Bronchial smooth muscle cell (primary cell): Measurements from ENCODE around the gene PARN. TPM values are rescaled to one million over a fixed set of nuclear protein-coding genes. Genes with fewer than 3 reads are reported as not detected.

Experiments
- total RNA-seq: library from RNA; depleted of rRNA; stranded (reverse); fragments of >200 nt; gene quantifications from 2 replicates; pipeline ENCODE4 v1.2.1, GENCODE V29; 2014

Gene PARN
- total RNA-seq = 18.8 and 24.9 TPM in 2 replicates

DNA sequence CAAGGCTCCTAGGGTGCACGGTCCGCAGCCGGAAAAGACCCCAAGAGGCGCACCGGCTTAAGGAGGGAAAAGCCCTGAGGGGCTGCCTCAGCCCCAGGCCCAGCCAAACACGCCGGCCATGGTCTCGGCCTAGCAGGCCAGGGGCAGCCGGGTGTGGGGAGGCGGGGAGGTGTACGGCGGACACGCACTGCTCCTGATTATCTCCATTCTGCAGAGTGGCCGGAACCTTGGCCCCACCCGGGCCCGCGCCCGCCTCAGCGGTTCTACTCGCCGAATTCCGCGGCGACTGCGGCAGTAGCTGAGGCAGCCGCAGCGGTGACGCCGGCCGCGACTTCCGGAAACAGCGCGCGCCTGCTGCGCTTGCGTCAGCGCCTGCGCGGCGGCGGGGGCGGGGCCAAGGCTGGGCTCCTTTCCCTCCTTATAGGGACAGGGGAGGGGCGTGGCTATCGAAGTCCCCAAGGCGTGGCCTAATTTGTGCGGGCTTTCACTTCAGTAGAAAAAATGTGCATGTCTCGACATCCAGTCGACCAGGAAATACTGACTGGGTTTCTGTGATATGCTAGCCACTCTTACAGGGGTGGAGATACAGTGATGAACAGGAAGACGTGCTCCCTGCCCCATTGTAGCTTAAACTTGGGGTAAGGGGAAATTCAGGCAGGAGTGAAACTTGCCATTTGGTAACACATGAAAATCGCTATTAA, at the start of gene PARN:
TSS of gene PARN (minus strand) at position 342 of the 701 bp plus-strand sequence. CDS start at position 207, 135 bp downstream.

DNA sequence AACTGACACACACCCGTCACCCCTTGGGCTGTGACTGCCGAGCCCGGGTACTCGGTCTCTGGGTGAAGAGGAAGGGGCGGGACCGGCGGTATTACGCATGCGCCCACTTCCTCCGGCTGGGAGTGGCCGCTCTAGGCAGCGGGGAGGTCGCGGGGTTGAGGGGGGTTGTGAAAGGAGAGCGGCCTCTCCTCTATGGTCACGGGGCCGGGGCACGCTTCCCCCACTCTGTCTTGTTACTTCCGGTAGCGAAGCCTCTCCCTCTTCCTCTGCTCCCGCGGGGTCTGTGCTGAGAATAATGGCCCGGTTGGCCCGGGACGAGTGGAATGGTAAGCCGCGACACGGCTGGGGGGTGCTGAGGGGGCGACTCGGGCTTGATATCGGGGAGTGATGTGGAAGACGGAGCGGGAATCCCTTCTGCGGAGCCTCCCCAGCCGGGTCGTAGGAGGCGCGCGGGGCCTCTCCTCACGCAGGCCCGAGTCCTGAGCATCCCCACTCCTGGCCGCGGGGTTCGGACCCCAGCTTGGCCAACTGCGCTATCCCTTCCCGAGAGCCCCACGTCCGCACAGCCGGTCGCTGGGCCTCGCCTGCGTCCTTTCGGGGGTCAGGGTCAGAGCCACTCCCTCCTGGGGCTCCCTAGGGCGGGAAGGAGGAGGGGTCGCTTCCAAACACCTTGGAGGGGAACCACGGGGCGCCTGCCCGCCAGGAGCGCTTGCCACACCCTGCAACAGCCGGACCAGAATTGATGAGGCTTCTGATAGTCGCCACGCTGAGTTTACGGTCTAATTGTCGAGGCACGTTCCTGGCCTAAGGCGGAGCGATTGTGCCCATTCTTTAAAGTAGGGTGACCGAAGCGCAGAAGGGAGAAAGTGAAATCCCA, 2.9 kb upstream of the PARN start, which contains the start of gene BFAR:
TSS of gene BFAR (plus strand) at position 259 of the 877 bp plus-strand sequence. CDS start 11,396 bp downstream, outside the sequence.

Other genes starting within 250 kb of the PARN start
- gene BFAR, start 2.7 kb upstream of the PARN start, total RNA-seq = 33.1 and 60.7 TPM in 2 replicates
- not detected in 2 replicates for gene PLA2G10, start 64.0 kb upstream of the PARN start, total RNA-seq
- 0.47 and 1.6 TPM in 2 replicates for gene NPIPA3, start 73.2 kb upstream of the PARN start, total RNA-seq
- gene NPIPA2, start 112.3 kb upstream of the PARN start, total RNA-seq = 1.6 TPM in 1 of 2 replicates, not detected in the other
- gene NOMO1, start 203.5 kb upstream of the PARN start, total RNA-seq = 87.8 and 114 TPM in 2 replicates